ENCODE results near the gene HOXA13.

Gene HOXA13

GRCh38 chr7:27156916-27157701, 42.8 kb downstream of the HOXA13 start:
- Mint-ChIP-seq H3K4me1 (peaks cover 21% of the 10 kb centered on the region), H3K27me3 (peaks cover 100% of the 10 kb centered on the region), H3K27ac (peak overlapping the region; percentile 80), H3K36me3 (peaks cover 6% of the 10 kb centered on the region), H3K4me3 (peak overlapping the region; percentile 48), H3K9me3 (peaks cover 1% of the 10 kb centered on the region)
- peak; percentile 17 for DNase-seq
- CTCF ChIA-PET = no interaction called here

GRCh38 chr7:27156508-27156898, 43.4 kb downstream of the HOXA13 start, which contains the start of gene HOXA7:
TSS of gene HOXA7 (minus strand) at chr7:27156675. CDS start at chr7:27156545, 130 bp downstream.
- Mint-ChIP-seq H3K27me3 (peaks cover 100% of the 10 kb centered on the region), H3K4me1 (peaks cover 26% of the 10 kb centered on the region), H3K9me3 (peaks cover 1% of the 10 kb centered on the region), H3K27ac (peak within 1 kb of the TSS; percentile 80), H3K4me3 (peak within 1 kb of the TSS; percentile 48), H3K36me3 (peaks cover 6% of the 10 kb centered on the region)
- CTCF ChIA-PET = no interaction called here
- no peak for DNase-seq

- peak overlapping the region; percentile 33 for H3K4me3 Mint-ChIP-seq
- peaks cover 100% of the 10 kb centered on the region for H3K27me3 Mint-ChIP-seq
- peaks cover 1% of the 10 kb centered on the region for H3K9me3 Mint-ChIP-seq
- H3K4me1 Mint-ChIP-seq = peaks cover 28% of the 10 kb centered on the region
- peak overlapping the region; percentile 70 for H3K27ac Mint-ChIP-seq
- H3K36me3 Mint-ChIP-seq = peaks cover 6% of the 10 kb centered on the region
- CTCF ChIA-PET = no interaction called here
- DNase-seq = no peak
Measured at GRCh38 chr7:27155816-27156507, 43.9 kb downstream of the HOXA13 start.

- Mint-ChIP-seq H3K36me3 (peaks cover 6% of the 10 kb centered on the region), H3K27me3 (peaks cover 100% of the 10 kb centered on the region), H3K4me3 (peak overlapping the region; percentile 33), H3K4me1 (peaks cover 26% of the 10 kb centered on the region), H3K27ac (peak overlapping the region; percentile 61), H3K9me3 (peaks cover 1% of the 10 kb centered on the region)
- CTCF ChIA-PET = no interaction called here
- DNase-seq = no peak
Measured at GRCh38 chr7:27154901-27155815, 44.7 kb downstream of the HOXA13 start.

GRCh38 chr7:27154369-27154768, 45.5 kb downstream of the HOXA13 start:
- CTCF ChIA-PET = no interaction called here
- Mint-ChIP-seq H3K27ac (no peak overlapping the region), H3K9me3 (peaks cover 1% of the 10 kb centered on the region), H3K27me3 (peaks cover 100% of the 10 kb centered on the region), H3K36me3 (peaks cover 6% of the 10 kb centered on the region), H3K4me3 (no peak overlapping the region), H3K4me1 (peaks cover 24% of the 10 kb centered on the region)
- DNase-seq = no peak

- H3K4me3 Mint-ChIP-seq = no peak overlapping the region
- H3K27ac Mint-ChIP-seq = peak overlapping the region; percentile 52
Measured at GRCh38 chr7:27153526-27153925, 46.4 kb downstream of the HOXA13 start.

GRCh38 chr7:27152816-27153442, 47.0 kb downstream of the HOXA13 start:
- Mint-ChIP-seq H3K4me1 (peaks cover 27% of the 10 kb centered on the region), H3K36me3 (peaks cover 1% of the 10 kb centered on the region), H3K4me3 (no peak overlapping the region), H3K27me3 (peaks cover 100% of the 10 kb centered on the region), H3K9me3 (peaks cover 1% of the 10 kb centered on the region), H3K27ac (peak overlapping the region; percentile 52)
- DNase-seq = no peak
- CTCF ChIA-PET = interaction anchor here (1.0 kb wide), 1 partner anchor 56 kb away, joined by 4 read pairs; no protein-coding TSS in a partner anchor

More at GRCh38 chr7:27153526-27153925, 46.4 kb downstream of the HOXA13 start:
- Mint-ChIP-seq H3K27me3 (peaks cover 100% of the 10 kb centered on the region), H3K4me1 (peaks cover 22% of the 10 kb centered on the region), H3K36me3 (peaks cover 3% of the 10 kb centered on the region), H3K9me3 (peaks cover 1% of the 10 kb centered on the region)
- CTCF ChIA-PET = no interaction called here
- no peak for DNase-seq

GRCh38 chr7:27151931-27152815, 47.7 kb downstream of the HOXA13 start, which contains the start of gene HOXA3:
TSS of gene HOXA3 (minus strand) at chr7:27152583. CDS start at chr7:27110640, 41,943 bp downstream.
- CTCF ChIA-PET = interaction anchor here (1.0 to 1.7 kb wide), 2 partner anchors 55 to 56 kb away, joined by 4 to 6 read pairs; partner anchors contain the start of gene HOXA1
- Mint-ChIP-seq H3K27ac (peak within 1 kb of the TSS; percentile 71), H3K27me3 (peaks cover 100% of the 10 kb centered on the region), H3K4me3 (peak within 1 kb of the TSS; percentile 54), H3K9me3 (peaks cover 1% of the 10 kb centered on the region), H3K4me1 (peaks cover 27% of the 10 kb centered on the region), H3K36me3 (peaks cover 1% of the 10 kb centered on the region)
- no peak for DNase-seq

GRCh38 chr7:27151341-27151930, 48.5 kb downstream of the HOXA13 start:
- Mint-ChIP-seq H3K9me3 (peaks cover 1% of the 10 kb centered on the region), H3K27ac (peak overlapping the region; percentile 71), H3K27me3 (peaks cover 100% of the 10 kb centered on the region), H3K36me3 (peaks cover 1% of the 10 kb centered on the region), H3K4me3 (peak overlapping the region; percentile 54), H3K4me1 (peaks cover 27% of the 10 kb centered on the region)
- CTCF ChIA-PET = interaction anchor here (0.8 to 2.0 kb wide), 6 partner anchors 10 to 89 kb away, joined by 3 to 15 read pairs (median 4); partner anchors contain the start of gene HOXA1
- DNase-seq = no peak

- DNase-seq = peak; percentile 63
- Mint-ChIP-seq H3K27me3 (peaks cover 100% of the 10 kb centered on the region), H3K4me3 (peak overlapping the region; percentile 54), H3K9me3 (peaks cover 1% of the 10 kb centered on the region), H3K27ac (no peak overlapping the region), H3K36me3 (peaks cover 1% of the 10 kb centered on the region), H3K4me1 (peaks cover 27% of the 10 kb centered on the region)
- CTCF ChIA-PET = interaction anchor here (0.8 to 2.0 kb wide), 8 partner anchors 11 to 470 kb away, joined by 3 to 15 read pairs (median 4); partner anchors contain the start of gene HOXA1
Measured at GRCh38 chr7:27150568-27151340, 49.1 kb downstream of the HOXA13 start.

- CTCF ChIA-PET = interaction anchor here (0.9 to 2.0 kb wide), 13 partner anchors 12 to 469 kb away, joined by 3 to 15 read pairs (median 4); partner anchors contain the start of gene HOXA1
- no peaks in the 10 kb centered on the region for H3K9me3 Mint-ChIP-seq
- H3K27me3 Mint-ChIP-seq = peaks cover 100% of the 10 kb centered on the region
- no peak overlapping the region for H3K27ac Mint-ChIP-seq
- H3K36me3 Mint-ChIP-seq = peaks cover 1% of the 10 kb centered on the region
- DNase-seq = no peak
- peaks cover 23% of the 10 kb centered on the region for H3K4me1 Mint-ChIP-seq
- H3K4me3 Mint-ChIP-seq = peak overlapping the region; percentile 23
Measured at GRCh38 chr7:27149842-27150567, 49.9 kb downstream of the HOXA13 start.
